CD4-positive, alpha-beta T cell treated with Interleukin-6 at 100 ng/mL for 8 hours (primary cell): ENCODE data around the gene GPC3.

Source experiments
- DNase-seq: peaks from one replicate; pipeline ENCODE4 v3.0.0-alpha.2; 2020; ENCODE audit warnings: mixed read lengths, low spot score

The GPC3 gene

DNA sequence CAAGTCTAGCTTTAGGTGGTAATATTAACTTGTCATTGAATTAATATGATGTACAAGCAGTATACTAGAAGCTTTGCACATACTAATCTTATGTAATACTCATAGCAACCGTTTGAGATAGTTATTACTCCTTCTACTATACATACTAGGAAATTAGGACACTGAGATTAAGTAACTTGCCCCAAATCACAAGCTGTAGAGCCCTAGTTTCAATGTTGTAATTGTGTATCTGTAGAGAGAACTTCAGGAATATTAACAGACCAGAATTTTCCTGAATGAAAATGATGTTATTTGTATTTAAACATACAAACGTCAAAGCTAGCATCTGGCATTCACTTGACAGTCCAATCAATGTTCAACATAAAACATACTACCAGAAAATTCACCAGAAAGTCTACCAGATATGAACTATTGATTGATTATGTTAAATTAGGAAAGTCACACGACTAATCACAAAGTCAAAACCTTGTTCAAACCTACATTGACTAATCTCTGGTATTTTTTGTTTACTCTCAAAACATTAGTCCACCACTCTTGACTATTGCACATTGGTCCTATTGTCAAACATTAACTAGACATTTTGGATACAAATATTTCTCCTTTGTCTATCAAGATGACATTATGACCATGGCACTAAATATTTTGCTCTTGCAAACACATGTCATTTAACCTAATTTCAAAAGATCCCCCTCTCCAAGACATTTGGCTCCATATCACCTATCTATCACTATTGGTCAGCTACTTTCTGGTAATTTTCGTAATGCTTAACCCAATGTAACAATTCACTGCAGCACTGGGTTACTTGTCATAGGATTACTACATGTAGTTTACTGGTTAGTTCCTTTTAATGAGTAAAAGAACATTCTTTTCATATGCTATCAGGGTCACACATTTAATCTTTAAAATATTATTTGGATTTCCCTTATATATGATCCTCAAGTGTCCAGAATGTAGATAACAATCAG, 100.7 kb downstream of the GPC3 start:
- DNase-seq: no peak

DNA sequence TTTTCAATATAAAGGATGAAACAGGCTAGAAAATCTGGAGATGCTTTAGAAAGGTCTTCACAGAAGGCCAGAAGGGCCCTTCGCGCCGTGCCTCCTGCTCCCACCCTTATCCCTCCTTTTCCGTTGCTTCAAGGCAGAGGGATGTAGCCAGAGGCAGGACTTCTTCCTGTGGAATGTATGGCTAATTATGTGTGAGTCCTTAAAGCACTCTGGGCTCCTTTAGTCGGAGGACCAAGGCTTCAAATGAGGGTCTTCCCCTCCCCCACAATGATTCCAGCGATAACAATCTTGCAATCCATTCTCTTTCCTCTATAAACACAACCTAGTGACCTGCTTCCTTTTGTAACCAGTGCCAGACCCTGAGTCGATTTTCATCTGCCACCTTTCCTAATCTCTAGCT, 103.5 kb downstream of the GPC3 start:
- DNase-seq: no peak

DNA sequence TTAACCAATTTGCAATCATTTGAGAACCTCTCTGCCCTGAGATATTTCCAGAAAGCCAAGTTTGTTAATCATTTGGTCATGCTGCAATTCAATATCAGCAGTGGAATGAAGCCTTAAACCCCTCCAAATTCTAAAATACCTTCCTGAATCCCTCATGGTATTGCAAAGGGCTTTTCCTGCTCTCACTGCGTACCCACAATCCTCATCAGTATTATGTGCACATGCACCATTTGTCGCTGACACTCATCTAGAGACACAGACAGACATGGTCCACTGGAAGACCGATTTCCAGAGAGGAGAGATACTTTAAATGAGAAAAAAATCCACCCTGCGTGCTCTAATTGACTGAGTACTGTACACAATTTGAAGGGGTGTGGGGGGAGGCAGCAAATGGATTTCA, 104.4 kb downstream of the GPC3 start:
- DNase-seq: no peak

DNA sequence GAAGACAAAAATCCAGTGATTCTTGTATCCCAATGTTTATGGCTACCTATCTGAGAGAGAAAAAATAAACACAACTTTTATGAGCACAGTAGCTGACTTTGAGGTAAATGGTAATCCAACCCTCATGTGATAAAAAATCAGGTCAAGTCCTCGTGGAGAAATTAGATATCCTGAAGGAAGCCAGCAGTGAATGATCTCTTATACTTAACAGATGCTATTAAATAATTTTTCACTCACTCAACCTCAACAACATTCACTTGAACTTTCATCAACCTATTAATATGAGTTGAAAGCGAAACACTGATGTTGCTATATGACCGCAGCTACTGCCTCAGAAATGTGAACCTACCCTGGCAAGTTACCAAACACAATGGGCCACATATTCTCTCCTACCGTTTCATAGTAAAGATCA, 105.4 kb downstream of the GPC3 start:
- DNase-seq: no peak

DNA sequence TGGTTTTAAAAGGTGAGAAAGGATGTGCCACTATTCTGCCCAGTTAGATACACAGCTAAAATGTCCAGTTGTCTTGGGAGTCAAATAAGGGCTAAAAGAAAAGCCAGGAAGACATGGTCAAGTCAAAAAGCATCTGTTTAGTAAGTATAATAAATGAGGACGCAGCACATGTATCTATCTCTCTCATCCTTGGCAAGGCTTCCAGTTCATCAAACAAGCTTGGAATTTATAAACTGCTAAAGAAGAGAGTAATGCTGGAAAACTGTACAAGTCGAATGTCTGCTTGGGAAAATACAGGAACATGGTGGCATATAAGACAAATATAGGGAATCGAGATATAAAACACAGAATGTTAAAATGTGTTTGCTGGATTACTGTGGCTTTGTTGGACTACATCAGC, 106.7 kb downstream of the GPC3 start:
- no peak for DNase-seq

DNA sequence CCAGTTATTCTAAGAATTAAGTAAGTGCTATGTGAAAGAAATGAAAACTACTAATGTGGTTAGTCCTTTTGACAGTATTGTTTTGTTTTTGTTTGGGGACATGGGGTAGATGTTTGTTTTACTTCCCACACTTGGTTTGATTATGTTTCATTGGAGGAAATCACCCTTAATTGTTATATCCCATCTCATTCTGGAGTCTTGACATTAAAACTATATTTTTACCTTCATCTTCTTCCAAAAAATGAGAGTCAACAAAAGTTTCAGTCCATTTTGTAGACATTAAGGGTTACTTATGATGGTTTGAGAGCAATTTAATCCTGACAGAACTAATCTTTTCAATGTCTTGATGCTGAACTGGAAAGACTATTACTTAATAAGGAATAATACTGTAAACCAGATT, 108.7 kb downstream of the GPC3 start:
- DNase-seq: no peak

DNA sequence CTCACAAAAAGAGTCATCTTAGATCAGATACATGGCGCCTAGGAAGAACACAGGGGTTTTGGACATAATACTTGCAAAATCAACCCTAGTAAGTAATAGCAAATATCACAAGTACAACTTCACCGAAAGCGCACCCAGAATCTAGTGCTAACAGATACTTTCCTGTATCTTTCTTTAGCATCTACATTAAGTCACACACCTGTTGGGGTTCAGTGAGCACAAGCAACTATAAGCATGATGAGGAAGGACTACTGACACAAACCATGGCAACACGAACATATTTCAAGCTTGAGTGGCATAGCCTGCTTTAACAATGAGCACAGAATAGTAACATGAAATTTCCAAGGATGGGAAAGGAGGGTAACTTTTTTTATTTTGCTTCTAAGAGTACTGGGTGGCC, 116.1 kb downstream of the GPC3 start:
- DNase-seq: no peak

DNA sequence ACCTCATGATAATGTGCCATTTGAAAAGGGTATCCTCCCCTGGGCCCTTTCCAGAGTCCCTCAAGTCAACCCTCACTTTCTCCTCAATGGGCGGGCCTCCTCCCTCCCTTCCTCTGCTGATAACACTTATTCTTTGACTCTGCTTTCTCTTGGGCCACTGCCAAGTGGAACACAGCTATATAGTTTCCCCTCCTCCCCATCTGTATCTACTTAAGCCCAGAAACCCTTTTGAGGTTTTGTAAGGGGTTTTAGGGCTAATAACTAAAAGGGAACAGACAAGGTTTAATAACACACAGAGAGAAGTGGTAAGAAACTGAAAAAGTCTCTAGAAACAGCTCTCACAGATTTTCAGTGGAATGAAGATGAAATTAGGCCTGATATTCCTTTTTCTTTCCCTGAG, 116.7 kb downstream of the GPC3 start:
- no peak for DNase-seq

DNA sequence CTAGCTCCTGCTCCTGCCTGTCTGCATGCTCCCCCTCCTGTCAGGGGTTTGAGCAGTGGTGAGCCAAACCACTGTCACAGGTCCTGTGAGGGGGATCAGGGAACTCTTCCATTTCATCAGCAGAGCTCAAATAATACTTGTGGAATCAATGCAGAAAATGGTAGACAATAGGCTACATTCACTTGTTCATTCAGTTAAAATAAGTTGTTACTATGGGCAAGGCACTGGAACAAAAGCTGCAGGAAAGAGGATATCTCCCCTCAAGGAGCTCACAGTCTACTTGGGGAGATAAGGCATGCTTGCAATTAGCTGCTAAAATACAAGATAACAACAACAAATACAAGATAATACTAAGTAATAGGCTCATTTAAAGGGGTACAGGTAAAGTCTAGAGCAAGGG, 117.1 kb downstream of the GPC3 start:
- DNase-seq: no peak

DNA sequence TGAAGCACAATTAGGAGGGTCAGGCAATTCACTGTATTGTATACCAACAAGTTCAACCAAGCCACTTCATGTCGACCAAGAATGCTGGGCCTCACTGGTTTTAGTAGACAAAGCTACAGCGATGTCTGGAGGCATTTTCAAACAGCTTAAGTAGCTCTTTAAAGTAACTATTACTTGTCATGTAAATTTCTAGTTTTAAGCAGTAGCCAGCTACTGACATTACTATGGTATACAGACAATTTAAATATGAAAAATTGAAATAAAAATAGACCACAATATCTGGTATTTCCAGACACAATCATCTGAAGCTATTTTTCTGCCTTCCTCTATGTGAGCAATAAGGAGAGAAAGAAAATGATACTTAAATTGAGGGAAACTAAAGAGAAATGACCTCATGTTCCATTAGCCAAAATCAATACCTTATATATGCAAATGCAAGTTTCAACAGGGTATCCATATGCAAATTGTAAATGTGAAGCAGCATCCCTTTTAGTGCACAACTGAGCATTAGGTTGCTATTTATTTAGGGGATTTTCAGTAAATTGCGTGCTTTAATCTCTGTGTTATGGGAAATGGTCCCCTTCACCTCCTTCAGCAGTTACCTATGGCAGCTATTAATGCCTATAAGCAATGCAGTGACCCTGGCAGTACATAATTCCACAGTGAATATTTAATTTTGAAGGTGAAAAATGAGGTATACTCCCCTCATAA, 119.5 kb downstream of the GPC3 start:
- no peak for DNase-seq

DNA sequence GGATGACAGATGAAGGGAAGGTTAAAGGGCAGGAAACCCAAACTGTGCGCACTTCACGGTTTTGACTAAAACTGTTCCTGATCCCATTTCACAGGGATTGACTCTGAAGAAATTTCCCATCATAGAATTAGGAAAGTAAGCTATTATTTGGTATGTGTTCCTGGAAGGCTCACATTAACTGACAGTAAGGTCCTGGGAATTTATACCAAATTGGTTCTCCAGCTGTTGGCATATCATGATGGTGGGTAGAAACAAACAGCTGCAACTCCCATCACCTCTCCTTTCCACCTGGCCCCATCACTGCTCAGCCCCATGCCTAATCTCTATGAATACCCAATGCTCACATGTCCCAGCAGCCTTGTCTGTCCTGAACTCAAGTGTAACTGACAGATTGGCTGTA, 121.2 kb downstream of the GPC3 start:
- DNase-seq: no peak

DNA sequence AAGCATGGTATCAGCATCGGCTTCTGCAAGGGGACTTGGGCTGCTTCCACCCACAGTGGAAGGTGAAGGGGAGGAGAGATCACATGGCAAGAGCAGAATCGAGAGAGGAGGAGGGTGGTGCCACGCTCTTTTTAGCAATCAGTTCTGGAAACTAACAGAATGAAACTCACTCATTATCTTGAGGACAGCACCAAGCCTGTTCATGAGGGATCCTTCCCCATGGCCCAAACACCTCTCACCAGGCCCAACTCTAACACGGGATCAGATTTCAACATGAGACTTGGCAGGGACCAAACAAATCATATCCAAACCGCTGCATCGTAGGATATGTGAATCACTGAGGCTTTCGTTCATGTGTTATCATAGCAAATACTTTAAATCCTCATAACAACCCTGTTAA, 125.5 kb downstream of the GPC3 start:
- no peak for DNase-seq

DNA sequence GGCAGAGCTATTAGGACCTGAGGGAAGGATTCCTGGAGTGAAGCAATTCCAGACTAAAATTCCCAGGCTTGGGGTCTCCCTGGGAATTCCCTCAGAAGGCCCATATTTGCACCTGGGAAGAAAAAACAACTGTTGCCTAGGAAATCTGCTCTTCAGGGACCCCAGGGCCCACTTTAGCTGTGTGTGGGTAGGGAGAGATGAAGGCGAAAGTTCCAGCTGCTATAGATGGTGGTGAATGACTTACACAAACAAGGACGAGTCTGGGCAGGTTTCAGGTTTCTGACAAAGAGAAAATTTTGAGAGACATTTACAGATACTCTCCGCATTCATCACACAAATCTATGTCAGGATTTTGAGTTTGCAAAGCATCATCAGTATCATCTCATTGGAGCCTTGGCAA, 126.1 kb downstream of the GPC3 start:
- no peak for DNase-seq

DNA sequence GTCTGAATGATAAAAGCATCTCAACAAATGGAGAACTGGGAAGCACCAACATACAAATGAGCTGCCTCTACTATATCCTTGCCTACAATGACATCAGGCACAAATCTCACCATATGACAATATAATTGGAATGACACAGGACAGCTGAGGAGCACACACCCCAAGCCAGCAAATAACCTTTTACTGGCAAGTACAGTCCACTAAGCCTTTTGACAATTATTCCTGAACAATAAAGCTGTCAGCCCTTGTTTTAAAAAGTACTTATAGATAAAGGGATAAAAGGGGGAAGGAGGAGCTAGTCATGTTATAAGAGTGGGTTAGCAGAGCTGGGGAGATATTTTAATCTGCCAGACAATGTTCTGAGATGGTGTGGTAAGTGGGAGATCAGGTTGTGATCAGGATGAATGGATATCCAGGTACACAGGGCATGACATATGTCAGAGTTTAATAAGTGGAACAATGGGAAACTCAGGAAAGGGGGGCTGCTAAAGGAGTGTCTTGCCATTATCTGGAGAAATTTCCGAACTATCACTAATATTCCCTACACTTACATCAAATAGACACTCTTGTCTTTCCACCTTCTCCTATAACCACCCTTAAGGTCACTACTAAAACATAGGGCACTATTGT, 127.6 kb downstream of the GPC3 start:
- no peak for DNase-seq

DNA sequence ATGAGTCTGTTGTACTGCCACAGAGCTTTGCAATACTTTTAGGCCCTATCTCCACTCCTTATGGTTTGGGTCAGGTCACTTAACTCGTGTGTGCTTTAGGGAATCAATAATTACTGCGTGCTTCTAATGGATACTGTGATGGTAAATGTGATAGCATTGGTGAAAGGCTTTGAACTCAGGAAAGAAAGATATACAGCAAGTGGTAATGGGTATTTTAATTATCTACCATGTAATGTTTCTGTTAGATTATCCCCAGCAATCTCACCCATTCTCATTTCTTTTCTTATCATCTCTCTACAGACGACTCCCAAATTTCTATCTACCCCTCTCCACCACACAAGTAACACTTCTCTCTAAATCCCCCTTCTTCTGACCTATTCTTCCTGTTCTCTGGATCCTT, 128.6 kb downstream of the GPC3 start:
- no peak for DNase-seq

DNA sequence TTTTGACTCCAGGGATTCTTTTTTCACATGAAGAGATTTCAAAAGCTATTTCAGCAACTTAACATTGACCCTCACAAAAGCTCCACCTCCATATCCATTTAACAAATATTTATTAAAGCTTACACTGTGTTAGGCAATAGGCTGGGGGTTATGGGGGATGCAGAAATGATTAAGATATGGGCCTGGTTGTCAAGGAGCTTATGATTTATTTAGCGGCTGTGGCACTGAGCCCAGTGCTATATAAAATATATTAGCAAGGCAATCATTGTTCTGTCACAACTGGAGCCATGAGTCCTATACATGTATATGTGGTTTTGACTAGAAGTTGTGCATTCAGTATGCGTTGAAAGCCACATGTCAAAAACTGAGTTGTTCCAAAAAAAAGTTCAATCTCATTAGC, 131.1 kb downstream of the GPC3 start:
- DNase-seq: no peak

DNA sequence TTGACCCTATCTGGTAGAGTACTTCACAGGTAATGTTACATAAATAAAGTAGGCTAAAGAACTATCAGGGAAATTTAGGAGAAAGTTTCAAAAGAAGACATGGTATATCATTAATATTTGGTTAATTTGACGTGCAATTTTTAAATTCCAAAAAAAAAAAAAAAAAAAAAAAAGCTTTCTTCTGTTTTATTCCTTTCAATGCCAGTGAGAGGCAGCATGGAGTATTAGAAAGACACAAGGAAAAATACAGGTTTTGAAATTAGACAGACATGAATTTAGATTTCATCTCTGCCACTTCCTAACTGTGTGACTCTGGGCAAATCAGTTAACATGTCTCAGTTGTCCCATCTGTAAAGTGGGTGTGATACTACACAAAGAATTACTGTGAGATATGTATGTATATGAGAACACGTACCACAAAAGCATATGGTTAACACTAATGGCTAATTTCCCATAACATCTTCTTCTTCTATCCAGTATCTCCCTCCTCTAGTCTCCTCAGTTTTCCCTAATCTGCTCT, 132.5 kb downstream of the GPC3 start:
- no peak for DNase-seq

DNA sequence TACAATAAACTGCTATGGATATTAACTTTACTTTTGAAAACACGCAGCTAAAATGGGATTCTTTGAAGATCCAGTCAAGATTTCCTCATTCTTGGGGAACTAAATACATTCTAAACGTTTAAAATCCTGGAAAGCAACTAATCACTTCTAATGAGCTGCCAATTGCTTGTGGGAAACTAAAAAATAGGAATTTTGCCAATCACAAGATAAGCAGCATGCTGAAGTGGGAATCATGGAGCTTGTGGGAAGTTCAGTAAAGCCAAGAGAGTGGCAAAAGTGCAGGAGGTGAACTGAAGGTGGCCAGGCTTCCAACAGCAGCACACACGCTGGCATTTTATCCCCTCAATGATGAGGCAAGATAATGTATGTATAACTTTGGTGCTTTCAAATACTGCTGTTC, 133.0 kb downstream of the GPC3 start:
- DNase-seq: no peak

DNA sequence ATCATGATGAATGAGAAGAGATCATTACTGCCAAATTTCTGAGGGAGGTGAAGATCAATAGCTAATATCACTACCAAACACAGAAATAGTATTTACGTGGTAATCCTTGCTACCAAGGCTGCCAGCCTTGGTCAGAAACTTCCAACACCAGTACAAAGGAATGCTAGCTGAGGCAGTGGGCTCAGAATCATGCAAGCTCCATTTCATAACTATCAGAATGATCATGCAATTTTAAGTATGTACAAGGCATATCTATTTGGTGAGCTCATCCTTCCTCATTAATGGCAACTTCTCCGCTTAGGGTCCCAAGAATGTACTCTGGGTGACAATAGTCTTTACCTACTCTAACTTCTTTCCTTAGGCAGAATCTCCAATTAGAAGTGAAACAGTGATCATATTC, 135.0 kb downstream of the GPC3 start:
- no peak for DNase-seq

DNA sequence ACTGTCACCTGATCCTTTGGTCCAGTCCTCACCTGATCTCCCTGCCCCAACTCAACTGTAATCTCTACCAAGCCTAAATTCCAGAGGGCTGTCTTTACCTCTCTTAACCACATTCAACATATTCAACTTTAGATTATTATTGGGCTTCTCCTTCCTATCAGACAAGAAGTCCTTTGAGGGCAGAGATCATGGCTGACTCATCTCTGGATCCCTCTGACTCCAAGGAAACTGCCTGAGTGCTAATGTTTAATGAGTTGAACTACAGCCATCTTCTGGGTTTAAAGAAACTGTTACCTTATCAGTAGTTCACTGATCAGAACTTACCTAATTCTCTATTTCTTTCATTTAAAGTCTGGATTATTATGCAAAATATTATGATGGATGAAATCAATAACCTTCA, 135.7 kb downstream of the GPC3 start:
- DNase-seq: no peak

DNA sequence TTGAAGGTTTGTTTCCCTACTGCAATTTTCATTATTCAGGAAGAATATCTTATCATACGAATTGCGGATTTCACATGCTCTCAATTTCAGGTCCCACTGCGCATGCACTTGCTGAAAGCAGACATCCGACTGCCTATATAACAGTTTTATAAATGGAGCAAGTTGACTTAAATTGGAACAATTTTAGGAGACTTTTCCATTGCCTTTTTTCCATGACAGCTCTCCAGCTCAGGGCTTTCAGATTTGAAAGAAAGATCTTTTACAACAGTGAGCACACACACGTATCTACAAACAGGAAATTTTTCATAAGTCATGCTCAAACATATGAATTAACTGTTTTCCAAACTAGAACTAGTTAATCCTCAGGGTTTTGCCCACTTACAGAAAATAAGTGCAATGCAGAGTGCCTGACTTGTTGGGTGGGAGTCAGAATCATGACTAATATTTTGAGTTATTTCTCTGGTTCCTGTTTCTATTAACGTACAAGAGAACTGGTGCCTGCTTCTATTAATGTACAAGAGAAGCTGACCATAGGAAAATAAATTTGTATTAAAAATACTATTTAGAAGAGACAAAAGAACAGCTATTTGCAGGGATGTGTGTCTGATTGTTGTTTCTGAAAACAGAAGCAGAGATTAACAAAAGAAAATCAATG, 137.9 kb downstream of the GPC3 start:
- DNase-seq: no peak

DNA sequence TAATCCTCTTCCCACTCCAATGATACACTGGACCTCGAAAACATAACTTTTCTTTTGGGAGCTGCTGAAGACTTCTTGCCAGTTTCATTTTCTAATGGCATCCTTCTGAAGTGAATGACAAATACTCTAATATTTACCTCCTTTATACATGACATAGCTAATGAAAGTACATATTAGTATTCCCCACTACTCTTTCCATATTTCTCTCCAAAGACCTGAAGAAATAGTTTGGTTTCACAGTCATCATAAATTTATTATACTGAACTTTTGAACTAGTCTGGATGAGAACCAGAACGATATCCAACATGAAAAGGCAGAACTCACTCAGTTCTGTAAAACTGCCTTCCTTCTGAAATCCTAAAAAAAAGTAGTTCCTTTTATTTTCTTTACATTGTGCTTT, 139.1 kb downstream of the GPC3 start:
- DNase-seq: no peak
